NOMO-1 (cell line): ENCODE data around the gene CD47.

Experiments
- DNase-seq, 2 experiments: peaks; one replicate each; lab custom pipeline; 2025; ENCODE audit not compliant: unreplicated experiment in 2 of 2; lab: John Stamatoyannopoulos, UW

The CD47 gene

GRCh38 chr3:108060331-108060730 is 30.5 kb downstream of the CD47 start:
- DNase-seq: no peak

- no peak for DNase-seq
Measured at GRCh38 chr3:108055931-108056330, 34.9 kb downstream of the CD47 start.

GRCh38 chr3:108054935-108055334 is 35.9 kb downstream of the CD47 start:
- no peak for DNase-seq

- no peak for DNase-seq
Measured at GRCh38 chr3:108053483-108053882, 37.3 kb downstream of the CD47 start.

- no peak for DNase-seq
Measured at GRCh38 chr3:108053067-108053466, 37.8 kb downstream of the CD47 start.

DNA sequence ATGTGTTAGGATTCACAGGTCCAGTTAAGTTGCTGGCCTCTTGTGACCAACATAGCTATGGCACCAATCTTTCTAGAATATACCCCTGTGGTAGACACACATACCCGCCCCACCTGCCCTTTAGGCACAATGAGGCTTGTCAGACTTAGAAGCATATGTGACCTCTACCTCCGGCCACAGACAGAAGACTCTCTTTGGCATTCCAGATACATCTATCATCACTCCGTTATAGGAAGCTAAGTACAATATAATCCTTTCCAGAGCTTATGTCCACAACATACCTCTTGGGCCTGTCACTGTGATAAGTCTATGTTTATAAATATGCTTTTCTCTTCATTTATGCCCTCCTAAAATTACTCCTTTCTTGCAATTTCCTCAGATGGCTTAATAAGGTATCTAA is 39.8 kb downstream of the CD47 start:
- no peak for DNase-seq

DNA sequence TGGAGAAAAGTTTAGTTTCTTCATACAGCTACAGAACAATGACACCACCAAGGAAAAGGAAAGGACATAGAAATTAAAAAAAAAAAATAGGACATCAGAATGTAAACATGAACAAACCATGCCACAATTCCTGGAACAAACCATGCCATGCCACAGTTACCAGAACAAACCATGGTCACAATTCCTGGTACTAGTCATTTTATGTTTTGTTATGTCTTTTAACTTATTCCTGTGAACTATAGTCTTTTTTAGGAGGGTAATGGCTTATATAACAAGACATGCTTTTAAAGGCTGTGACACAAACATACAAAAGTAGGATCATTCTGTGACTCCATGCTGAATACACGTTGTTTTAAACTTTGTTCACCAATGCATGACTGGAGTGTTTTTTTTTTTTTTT is 42.8 kb downstream of the CD47 start:
- DNase-seq: no peak

DNA sequence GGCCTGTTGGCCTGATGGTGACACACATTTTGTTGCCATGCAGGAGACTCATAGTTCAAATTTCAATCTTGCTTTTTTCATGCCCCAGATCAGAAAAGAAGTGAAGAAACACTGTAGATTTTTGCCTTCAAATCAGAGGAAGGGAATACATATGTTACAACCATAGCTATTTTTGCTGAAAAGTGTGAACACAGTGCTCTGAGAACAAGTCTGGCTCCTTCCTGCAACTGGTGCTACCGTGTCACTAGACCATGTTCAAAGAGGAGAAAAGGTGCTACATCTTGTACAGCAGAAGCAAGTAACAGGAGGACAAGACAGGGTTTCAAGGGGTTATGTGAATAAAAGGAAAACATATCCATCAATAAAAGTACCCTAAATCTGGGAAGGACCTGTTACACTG is 44.6 kb downstream of the CD47 start:
- DNase-seq: no peak

DNA sequence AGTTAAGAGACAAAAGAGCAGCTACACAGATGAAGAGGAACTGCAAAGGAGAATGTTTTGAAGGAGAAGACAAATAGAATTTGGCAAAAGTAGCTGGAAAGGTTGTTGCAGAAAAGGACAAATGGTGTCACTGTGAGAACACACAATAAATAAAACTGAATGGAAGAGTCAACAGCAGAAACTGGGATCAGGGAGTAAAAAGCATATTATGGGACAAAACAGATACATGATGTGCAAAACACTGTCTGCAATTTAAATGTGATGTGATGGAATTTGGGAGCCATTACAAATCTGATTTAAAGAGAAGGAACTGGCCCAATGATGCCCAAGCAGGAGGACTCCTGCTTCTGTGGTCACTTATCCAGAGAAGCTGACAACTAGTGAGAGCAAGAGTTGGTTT is 46.1 kb downstream of the CD47 start:
- no peak for DNase-seq

DNA sequence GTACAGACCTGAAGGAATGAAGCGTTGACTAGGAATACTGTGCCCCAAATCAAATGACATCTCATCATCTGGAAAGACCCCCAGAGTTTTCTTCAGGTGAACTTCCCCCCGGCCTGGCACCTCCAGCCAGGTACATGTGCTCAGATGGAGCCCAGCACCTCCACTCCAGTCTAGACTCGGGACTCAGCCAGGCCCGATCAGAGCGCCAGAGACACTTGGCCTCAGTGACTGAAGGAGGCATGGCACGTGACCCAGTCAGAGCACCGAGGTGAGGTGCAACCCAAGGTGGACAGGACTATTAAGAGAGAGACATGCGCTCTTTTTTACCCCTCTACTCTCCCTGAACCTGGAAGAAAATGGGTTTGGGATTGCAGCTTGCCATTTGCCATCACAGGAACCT is 48.5 kb downstream of the CD47 start:
- DNase-seq: no peak

GRCh38 chr3:108041253-108041652 is 49.6 kb downstream of the CD47 start:
- DNase-seq: no peak

- DNase-seq: no peak
Measured at GRCh38 chr3:108037770-108038169, 53.1 kb downstream of the CD47 start.

DNA sequence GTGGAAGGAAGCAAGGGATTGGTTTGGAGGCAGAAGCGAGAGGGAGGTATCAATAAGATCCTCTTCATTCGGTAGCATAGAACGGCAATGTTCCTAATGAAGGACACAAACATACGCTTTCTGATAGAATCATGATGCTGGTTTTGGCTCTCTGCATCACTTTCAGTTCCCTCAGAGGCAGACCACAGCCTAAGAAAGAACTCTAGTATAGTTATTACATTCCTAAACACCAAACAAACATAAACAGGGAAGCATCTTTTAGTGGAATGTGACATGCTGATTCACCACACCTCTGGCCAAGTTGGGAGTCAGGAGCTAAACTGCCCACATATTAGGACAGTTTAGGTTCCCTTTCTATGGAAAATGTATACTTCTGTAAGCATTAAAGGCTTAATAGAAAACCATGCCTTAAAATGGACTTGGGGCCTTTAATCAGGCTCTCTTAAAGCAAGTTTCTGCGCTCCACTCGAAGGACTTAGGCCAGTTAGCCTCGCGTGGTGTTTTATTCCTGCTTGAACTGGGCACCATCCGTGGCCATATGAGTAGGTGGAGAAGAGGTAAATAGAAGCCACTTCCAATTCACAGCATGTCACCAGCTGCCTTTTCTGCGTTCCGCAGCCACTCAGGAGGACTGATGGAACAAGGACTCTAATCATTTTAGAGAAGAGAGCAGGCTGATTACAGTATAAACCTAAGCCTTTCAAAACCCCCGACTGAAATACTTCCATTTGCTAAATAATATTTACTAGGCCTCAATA is 53.7 kb downstream of the CD47 start:
- peak; percentile 7 to 63 for DNase-seq

GRCh38 chr3:108036401-108036800 is 54.4 kb downstream of the CD47 start:
- DNase-seq: no peak

DNA sequence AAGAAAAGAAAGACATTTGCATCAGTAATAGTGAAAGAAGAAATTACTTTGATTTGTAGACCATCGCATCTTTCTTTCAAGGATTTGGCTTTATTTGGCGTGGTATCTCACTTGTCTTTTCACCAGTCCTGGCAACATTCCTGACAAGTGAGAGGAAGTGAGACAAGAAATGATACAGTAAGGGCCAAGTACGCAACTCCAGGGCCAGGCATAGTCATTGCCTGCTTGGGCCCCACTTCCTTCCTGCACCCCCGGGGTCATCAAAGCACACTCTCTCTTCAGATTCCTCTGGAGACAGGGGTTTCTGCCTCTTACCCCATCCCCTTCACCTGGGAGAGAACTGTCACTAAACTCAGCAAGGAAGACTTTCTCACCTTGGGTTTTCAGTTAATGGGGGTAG is 55.1 kb downstream of the CD47 start:
- peak; percentile 10 to 36 for DNase-seq

GRCh38 chr3:108031895-108032294 is 58.9 kb downstream of the CD47 start:
- no peak for DNase-seq

DNA sequence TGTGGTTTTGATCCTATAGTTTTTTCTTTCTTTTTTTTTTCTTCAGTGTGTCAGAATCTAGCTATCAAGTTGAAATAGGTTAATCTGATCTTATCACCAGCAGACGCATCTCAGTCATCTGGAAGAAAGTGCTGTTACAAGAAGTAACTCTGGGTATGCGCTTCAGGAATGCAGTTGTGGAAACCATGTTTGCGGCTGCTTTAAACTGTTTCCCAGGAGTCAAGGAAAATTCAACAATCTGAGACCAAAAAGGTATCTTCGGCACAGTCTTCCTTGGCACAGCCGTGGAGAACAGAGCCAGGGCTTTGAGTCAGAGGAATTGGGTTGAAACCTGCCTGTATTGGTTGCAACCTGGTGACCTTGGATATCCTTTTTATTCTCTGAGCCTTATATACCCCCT is 59.9 kb downstream of the CD47 start:
- DNase-seq: no peak

DNA sequence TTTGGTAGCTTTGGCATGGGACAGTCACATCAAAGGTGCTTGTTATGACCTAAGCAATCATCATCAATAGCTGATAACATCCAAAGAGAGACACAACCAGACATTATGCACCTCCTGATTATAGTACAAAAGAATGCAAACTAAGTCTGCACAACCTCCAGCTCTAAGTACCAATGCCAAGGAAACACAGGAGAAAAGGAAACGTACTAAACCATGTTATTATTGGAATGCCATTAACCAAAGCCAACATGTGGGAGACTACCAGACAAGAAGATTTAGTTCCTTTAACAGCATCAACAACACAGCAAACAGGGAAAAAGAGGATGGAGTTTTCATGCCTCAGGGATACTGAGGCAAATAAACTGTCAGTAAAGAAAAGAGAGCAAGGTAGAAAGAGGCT is 61.4 kb downstream of the CD47 start:
- no peak for DNase-seq

DNA sequence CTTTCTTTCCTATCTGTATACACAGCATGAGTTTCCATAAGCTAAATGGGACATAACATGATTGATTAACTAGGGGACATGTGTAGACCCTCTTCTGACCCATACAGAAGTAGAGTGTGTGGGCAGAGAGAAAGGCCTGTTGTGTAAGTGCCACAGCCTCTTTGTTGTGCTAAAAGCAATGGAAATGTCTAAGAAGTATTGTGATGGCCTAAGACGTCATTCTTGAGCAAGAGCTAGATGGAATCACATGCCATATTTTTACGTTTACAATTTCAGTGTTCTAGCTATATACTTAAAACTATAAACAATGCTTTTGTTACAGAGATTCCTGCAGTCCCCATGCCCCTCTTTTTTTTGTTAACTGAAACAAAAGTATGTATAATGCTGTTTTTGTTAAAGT is 61.9 kb downstream of the CD47 start:
- no peak for DNase-seq

DNA sequence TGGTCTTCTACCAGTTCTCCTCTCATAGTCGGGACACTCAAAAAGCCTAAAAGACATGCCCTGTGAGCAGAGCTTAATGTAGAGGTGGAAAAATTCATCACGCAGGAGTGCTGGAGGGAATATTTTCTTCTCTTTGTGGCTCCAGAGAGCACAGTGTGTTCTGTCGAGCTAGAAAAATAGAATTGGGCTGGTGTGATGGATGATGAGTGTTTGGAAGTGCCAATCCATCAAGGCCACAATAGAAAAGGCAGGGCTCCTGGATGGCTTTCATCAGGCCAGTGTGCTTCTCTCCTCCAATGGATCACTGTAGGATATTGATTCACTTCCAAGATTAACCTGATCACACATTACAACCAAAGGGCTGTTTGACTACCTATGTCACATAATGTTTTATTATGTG is 65.7 kb downstream of the CD47 start:
- DNase-seq: no peak

GRCh38 chr3:108024146-108024850 is 66.5 kb downstream of the CD47 start:
- no peak for DNase-seq
